DOHH2 (cell line): ENCODE data around the gene MED25.

ENCODE experiments used
- H3F3A ChIP-seq: fragments of 200-600 bp; sonication (generic), shearing (Covaris generic); 2 replicates; pipeline ENCODE4 v1.6.0; 2016; ENCODE audit warnings: antibody characterized with exemption, mild to moderate bottlenecking; ENCODE audit not compliant: control insufficient read depth, insufficient read depth
- H3K27ac ChIP-seq: fragments of 200-600 bp; sonication (generic); 2 replicates; pipeline ENCODE4 v1.5.1; 2014; ENCODE audit warnings: low read depth, mild to moderate bottlenecking, low read length, moderate library complexity
- H3K27me3 ChIP-seq: fragments of 200-600 bp; sonication (generic); 2 replicates; pipeline ENCODE4 v1.6.1; 2014; ENCODE audit warnings: mild to moderate bottlenecking, low read length, mixed read lengths; ENCODE audit not compliant: control insufficient read depth
- H3K36me3 ChIP-seq: fragments of 200-600 bp; sonication (generic); 2 replicates; pipeline ENCODE4 v1.6.1; 2014; ENCODE audit warnings: mild to moderate bottlenecking, low read length, moderate library complexity, mixed read lengths; ENCODE audit not compliant: control insufficient read depth
- H3K4me1 ChIP-seq: fragments of 200-600 bp; sonication (generic); 2 replicates; pipeline ENCODE4 v1.6.1; 2014; ENCODE audit warnings: mild to moderate bottlenecking, low read length, mixed read lengths; ENCODE audit not compliant: control insufficient read depth
- H3K4me2 ChIP-seq: fragments of 200-600 bp; sonication (generic); 2 replicates; pipeline ENCODE4 v1.6.0; 2014; ENCODE audit warnings: mild to moderate bottlenecking, low read length, moderate library complexity
- H3K4me3 ChIP-seq: fragments of 200-600 bp; sonication (generic); 2 replicates; pipeline ENCODE4 v1.5.1; 2014; ENCODE audit warnings: mild to moderate bottlenecking, low read length, mixed read lengths
- H3K79me2 ChIP-seq: fragments of 200-600 bp; sonication (generic); 2 replicates; pipeline ENCODE4 v1.6.1; 2014; ENCODE audit warnings: mild to moderate bottlenecking, low read length, mixed read lengths; ENCODE audit not compliant: control insufficient read depth
- H3K9me2 ChIP-seq: fragments of 200-600 bp; sonication (generic); replicated peaks from 2 replicates; pipeline ENCODE4 v1.6.1; 2014; ENCODE audit warnings: mild to moderate bottlenecking, low read length, mixed read lengths; ENCODE audit not compliant: control insufficient read depth
- H3K9me3 ChIP-seq: fragments of 200-600 bp; sonication (generic); 2 replicates; pipeline ENCODE4 v1.6.1; 2014; ENCODE audit warnings: antibody characterized with exemption, low read length, mixed read lengths; ENCODE audit not compliant: control insufficient read depth, insufficient read depth
- H4K20me1 ChIP-seq: fragments of 200-600 bp; sonication (generic); 2 replicates; pipeline ENCODE4 v1.6.0; 2014; ENCODE audit warnings: low read depth, mild to moderate bottlenecking, antibody characterized with exemption, low read length, moderate library complexity; ENCODE audit not compliant: control insufficient read depth, insufficient read depth
- EZH2phosphoT487 ChIP-seq: fragments of 200-600 bp; sonication (generic); IDR thresholded peaks from 2 replicates; pipeline ENCODE4 v1.6.1; 2017; ENCODE audit warnings: borderline replicate concordance, mild to moderate bottlenecking, antibody characterized with exemption, low read length, moderate library complexity, mixed read lengths
- TF ChIP-seq, protein P1 (sequence below): fragments of 200-600 bp; sonication (generic); IDR thresholded peaks from one replicate; pipeline ENCODE4 v1.5.1; 2014; ENCODE audit warnings: antibody characterized with exemption, mild to moderate bottlenecking, low read depth, low read length; ENCODE audit not compliant: poor library complexity, severe bottlenecking

Gene MED25

DNA sequence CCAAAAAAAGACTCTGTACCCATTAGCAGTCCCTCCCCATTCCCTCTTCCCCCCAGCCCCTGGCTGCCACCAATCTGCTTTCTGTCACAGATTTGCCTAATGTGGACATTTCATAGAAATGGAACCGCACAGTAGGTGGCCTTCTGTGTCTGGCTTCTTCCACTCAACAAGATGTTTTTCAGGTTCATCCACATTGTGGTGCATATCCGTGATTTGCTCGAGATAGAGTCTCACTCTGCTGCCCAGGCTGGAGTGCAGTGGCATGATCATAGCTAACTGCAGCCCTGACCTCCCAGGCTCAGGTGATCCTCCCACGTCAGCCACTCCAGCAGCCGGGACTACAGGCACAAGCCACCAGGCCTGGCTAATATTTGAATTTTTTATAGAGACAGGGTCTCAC lies 30.3 kb upstream of the MED25 start:
- H3K36me3 ChIP-seq: peaks cover 35% of the 10 kb centered on the region

GRCh38 chr19:49788857-49789256 lies 29.2 kb upstream of the MED25 start:
- Histone ChIP-seq H3K36me3 (peaks cover 32% of the 10 kb centered on the region), H4K20me1 (no peaks in the 10 kb centered on the region), H3K9me3 (no peaks in the 10 kb centered on the region), H3K4me2 (no peak overlapping the region), H3K27ac (no peak overlapping the region), H3K4me3 (no peak overlapping the region), H3F3A (no peaks in the 10 kb centered on the region), H3K9me2 (no peaks in the 10 kb centered on the region), H3K27me3 (no peaks in the 10 kb centered on the region), H3K4me1 (no peaks in the 10 kb centered on the region), H3K79me2 (no peaks in the 10 kb centered on the region)
- TF ChIP-seq, protein P1, sequence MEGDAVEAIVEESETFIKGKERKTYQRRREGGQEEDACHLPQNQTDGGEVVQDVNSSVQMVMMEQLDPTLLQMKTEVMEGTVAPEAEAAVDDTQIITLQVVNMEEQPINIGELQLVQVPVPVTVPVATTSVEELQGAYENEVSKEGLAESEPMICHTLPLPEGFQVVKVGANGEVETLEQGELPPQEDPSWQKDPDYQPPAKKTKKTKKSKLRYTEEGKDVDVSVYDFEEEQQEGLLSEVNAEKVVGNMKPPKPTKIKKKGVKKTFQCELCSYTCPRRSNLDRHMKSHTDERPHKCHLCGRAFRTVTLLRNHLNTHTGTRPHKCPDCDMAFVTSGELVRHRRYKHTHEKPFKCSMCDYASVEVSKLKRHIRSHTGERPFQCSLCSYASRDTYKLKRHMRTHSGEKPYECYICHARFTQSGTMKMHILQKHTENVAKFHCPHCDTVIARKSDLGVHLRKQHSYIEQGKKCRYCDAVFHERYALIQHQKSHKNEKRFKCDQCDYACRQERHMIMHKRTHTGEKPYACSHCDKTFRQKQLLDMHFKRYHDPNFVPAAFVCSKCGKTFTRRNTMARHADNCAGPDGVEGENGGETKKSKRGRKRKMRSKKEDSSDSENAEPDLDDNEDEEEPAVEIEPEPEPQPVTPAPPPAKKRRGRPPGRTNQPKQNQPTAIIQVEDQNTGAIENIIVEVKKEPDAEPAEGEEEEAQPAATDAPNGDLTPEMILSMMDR: no peak
- TF ChIP-seq EZH2phosphoT487: no peak

More for the DNA sequence above, 30.3 kb upstream of the MED25 start:
- Histone ChIP-seq H3K9me3 (no peaks in the 10 kb centered on the region), H4K20me1 (no peaks in the 10 kb centered on the region), H3F3A (no peaks in the 10 kb centered on the region), H3K4me2 (no peak overlapping the region), H3K4me1 (no peaks in the 10 kb centered on the region), H3K4me3 (no peak overlapping the region), H3K79me2 (no peaks in the 10 kb centered on the region), H3K27ac (no peak overlapping the region), H3K9me2 (no peaks in the 10 kb centered on the region), H3K27me3 (no peaks in the 10 kb centered on the region)
- TF ChIP-seq, protein P1: no peak
- TF ChIP-seq EZH2phosphoT487: no peak

DNA sequence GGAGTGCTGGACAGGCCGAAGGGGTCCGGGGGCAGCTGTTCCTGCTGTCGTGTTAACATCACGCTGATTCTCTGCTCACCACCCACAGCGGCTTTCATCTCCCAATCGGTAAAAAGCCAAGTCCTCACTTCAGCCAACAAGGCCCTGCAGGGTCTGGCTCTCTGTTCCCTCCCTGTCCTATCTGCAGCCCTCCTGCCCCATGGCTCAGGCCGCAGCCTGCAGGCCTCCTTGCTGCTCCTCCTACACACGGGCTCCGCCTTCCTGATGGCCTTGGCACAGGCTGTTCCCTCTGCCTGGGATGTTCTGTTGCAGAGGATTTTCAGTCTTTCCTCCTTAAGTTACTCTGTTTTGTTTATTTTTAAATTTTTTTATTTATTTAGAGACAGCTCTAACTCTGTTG lies 27.2 kb upstream of the MED25 start:
- H4K20me1 ChIP-seq: no peaks in the 10 kb centered on the region
- no peak overlapping the region for H3K27ac ChIP-seq
- no peaks in the 10 kb centered on the region for H3K4me1 ChIP-seq
- H3K79me2 ChIP-seq: no peaks in the 10 kb centered on the region
- no peaks in the 10 kb centered on the region for H3F3A ChIP-seq
- peaks cover 40% of the 10 kb centered on the region for H3K36me3 ChIP-seq
- H3K27me3 ChIP-seq: no peaks in the 10 kb centered on the region
- H3K9me2 ChIP-seq: no peaks in the 10 kb centered on the region
- TF ChIP-seq, protein P1: no peak
- TF ChIP-seq EZH2phosphoT487: no peak
- H3K4me2 ChIP-seq: no peak overlapping the region
- no peaks in the 10 kb centered on the region for H3K9me3 ChIP-seq
- H3K4me3 ChIP-seq: no peak overlapping the region
